OCI-LY1 (cell line): ENCODE results near the gene TSPAN10.

Experiments
- CTCF ChIP-seq: fragments of 200-600 bp; sonication (generic), shearing (Covaris generic); IDR thresholded peaks from 2 replicates; pipeline ENCODE4 v1.5.1; 2017; ENCODE audit warnings: mild to moderate bottlenecking, antibody characterized with exemption, low read length, moderate library complexity, mixed read lengths
- EZH2 ChIP-seq: fragments of 200-600 bp; sonication (generic), shearing (Covaris generic); IDR thresholded peaks from 2 replicates; pipeline ENCODE4 v1.8.0; 2017; ENCODE audit warnings: borderline replicate concordance, mixed run types, mild to moderate bottlenecking, antibody characterized with exemption, low read length, moderate library complexity, mixed read lengths

GRCh38 chr17:81648707-81649085, 11.7 kb downstream of the TSPAN10 start:
- TF ChIP-seq CTCF (no peak), EZH2 (no peak)
